A549 (cell line): ENCODE measurements around the gene NUP210.

ENCODE experiments used
- BHLHE40 ChIP-seq: IDR thresholded peaks from 2 replicates; pipeline ENCODE4 v1.6.1; 2012; ENCODE audit warnings: low read depth, low read length, inconsistent platforms
- CTCF ChIP-seq: fragments of >200 bp; sonication (Bioruptor Twin); formaldehyde crosslinking; IDR thresholded peaks from 3 replicates; pipeline ENCODE4 v1.5.1; 2016
- HDAC2 ChIP-seq: fragments of 200-600 bp; sonication (generic); IDR thresholded peaks from 2 replicates; pipeline ENCODE4 v1.6.1; 2016
- HOXB5 ChIP-seq: fragments of 250-450 bp; sonication (Bioruptor Pico); IDR thresholded peaks from 2 replicates; pipeline ENCODE4 v1.5.0; 2020; ENCODE audit warnings: mild to moderate bottlenecking, moderate library complexity
- KDM1A ChIP-seq: fragments of 200-600 bp; sonication (generic); IDR thresholded peaks from 2 replicates; pipeline ENCODE4 v1.6.1; 2016; ENCODE audit warnings: low read depth, mild to moderate bottlenecking
- MAX ChIP-seq: IDR thresholded peaks from 2 replicates; pipeline ENCODE4 v1.6.1; 2012
- POLR2A ChIP-seq: IDR thresholded peaks from 2 replicates; pipeline ENCODE4 v1.6.1; 2012; ENCODE audit warnings: mild to moderate bottlenecking, low read length
- REST ChIP-seq: fragments of 200-600 bp; sonication (generic); IDR thresholded peaks from 2 replicates; pipeline ENCODE4 v1.6.1; 2016; ENCODE audit warnings: antibody characterized with exemption, mild to moderate bottlenecking, moderate library complexity
- RFX5 ChIP-seq: fragments of 450-650 bp; IDR thresholded peaks from 2 replicates; pipeline ENCODE4 v1.7.1; 2014; ENCODE audit warnings: antibody characterized with exemption, mild to moderate bottlenecking, moderate library complexity
- TP53 ChIP-seq: fragments of 250-450 bp; sonication (Bioruptor Pico); IDR thresholded peaks from 2 replicates; pipeline ENCODE4 v1.5.0; 2021; ENCODE audit warnings: mild to moderate bottlenecking, moderate library complexity

GRCh38 chr3:13269711-13270378, 150.3 kb downstream of the NUP210 start:
- TF ChIP-seq TP53 (CRISPR knock-in tag) (no peak), CTCF (no peak), BHLHE40 (no peak), MAX (no peak), REST (no peak), KDM1A (no peak), POLR2A (no peak), HOXB5 (CRISPR knock-in tag) (no peak), RFX5 (no peak), HDAC2 (no peak)
